K562 (cell line): ENCODE measurements around the gene RHPN2. TPM values are rescaled to one million over a fixed set of nuclear protein-coding genes. Genes with fewer than 3 reads are reported as not detected.

Experiments
- CREM ChIP-seq: IDR thresholded peaks from 2 replicates; pipeline ENCODE4 v1.6.1; 2014; ENCODE audit warnings: antibody characterized with exemption, low read depth
- ERF ChIP-seq: fragments of 450-650 bp; formaldehyde crosslinking; IDR thresholded peaks from 2 replicates; pipeline ENCODE4 v1.4.0; 2020; ENCODE audit warnings: mild to moderate bottlenecking, mixed read lengths
- GATAD2B ChIP-seq: fragments of 450-650 bp; IDR thresholded peaks from 2 replicates; pipeline ENCODE4 v1.6.1; 2017; ENCODE audit warnings: mild to moderate bottlenecking, borderline replicate concordance
- HNRNPLL ChIP-seq: fragments of 200-400 bp; formaldehyde crosslinking; IDR thresholded peaks from 2 replicates; pipeline ENCODE4 v1.6.1; 2017; ENCODE audit warnings: low read length, low read depth, mild to moderate bottlenecking; ENCODE audit not compliant: poor library complexity, severe bottlenecking
- KDM1A ChIP-seq, 2 experiments: fragments of 450-650 bp; IDR thresholded peaks; 2 replicates each; pipeline ENCODE4 v1.6.1; 2016; ENCODE audit warnings: mild to moderate bottlenecking in 2 of 2
- MAFG ChIP-seq: fragments of 450-650 bp; conservative IDR thresholded peaks from 2 replicates; pipeline ENCODE4 v1.6.1; 2016; ENCODE audit warnings: missing genetic modification characterization, missing compliant biosample characterization
- NEUROD1 ChIP-seq: fragments of 150-350 bp; IDR thresholded peaks from 2 replicates; pipeline ENCODE4 v1.6.1; 2014; ENCODE audit warnings: borderline replicate concordance, low read length, low read depth; ENCODE audit not compliant: partially characterized antibody
- NRF1 ChIP-seq, 2 experiments: fragments of 450-650 bp; IDR thresholded peaks in 1 of 2; conservative IDR thresholded peaks in 1 of 2; 2 replicates each; pipeline ENCODE4 v1.6.1; 2014; ENCODE audit warnings: mild to moderate bottlenecking in 2 of 2
- POLR3A ChIP-seq: IDR thresholded peaks from 2 replicates; pipeline ENCODE4 v1.6.1; 2011; ENCODE audit warnings: borderline replicate concordance, mild to moderate bottlenecking, moderate library complexity; ENCODE audit not compliant: insufficient read length, insufficient read depth; ENCODE audit errors: extremely low read depth
- RFX5 ChIP-seq: IDR thresholded peaks from 2 replicates; pipeline ENCODE4 v1.6.1; 2011; ENCODE audit warnings: low read depth, mild to moderate bottlenecking, improper control_type of control experiment, low read length
- SMARCE1 ChIP-seq: fragments of 450-650 bp; IDR thresholded peaks from 2 replicates; pipeline ENCODE4 v1.7.1; 2016; ENCODE audit warnings: mild to moderate bottlenecking
- TEAD1 ChIP-seq, 2 experiments: fragments of 450-650 bp in 1 of 2; sonication (generic) in 1 of 2; formaldehyde crosslinking; IDR thresholded peaks; 2 replicates each; pipeline versions ENCODE4 v1.4.0 to v1.8.0; 2020 to 2022; ENCODE audit warnings: mild to moderate bottlenecking in 2 of 2, missing genetic modification reagents in 1 of 2
- TFAM ChIP-seq: fragments of 250-450 bp; sonication (Bioruptor Pico); conservative IDR thresholded peaks from 2 replicates; pipeline ENCODE4 v1.5.0; 2021; ENCODE audit warnings: mild to moderate bottlenecking, moderate library complexity
- polyA plus RNA-seq, 8 experiments: library from polyadenylated mRNA; depleted of rRNA in 4 of 8; stranded (reverse) in 5 of 8; unstranded in 3 of 8; fragments of >200 nt; fragmentation: Nextera tagmentation in 2 of 8; fragmentation: Illumina TruSeq in 1 of 8; extraction: Ambion mirVana in 2 of 8; extraction: Trizol in 1 of 8; gene quantifications; 2 replicates each; pipeline versions ENCODE4 v1.2.1 to v1.2.3, GENCODE V29; 2011 to 2014; ENCODE audit warnings: inconsistent platforms in 1 of 8, missing spikeins in 1 of 8
- total RNA-seq, 7 experiments: library from RNA; depleted of rRNA in 6 of 7; stranded (reverse); fragments of >200 nt in 6 of 7; fragmentation: Illumina TruSeq in 2 of 7; extraction: Trizol in 2 of 7; gene quantifications; 2 replicates each; pipeline versions ENCODE4 v1.2.1 to v1.2.3, GENCODE V29; 2011 to 2021; ENCODE audit warnings: low replicate concordance in 1 of 7
- TF ChIP-seq, protein P1 (sequence below): fragments of 200-800 bp; sonication (Bioruptor generic); IDR thresholded peaks from 2 replicates; pipeline ENCODE4 v1.6.1; 2017; ENCODE audit warnings: missing genetic modification characterization, missing compliant biosample characterization
- TF ChIP-seq, protein P2 (sequence below), 2 experiments: fragments of 200-800 bp in 1 of 2; sonication (Bioruptor generic) in 1 of 2; sonication (generic) in 1 of 2; formaldehyde crosslinking in 1 of 2; IDR thresholded peaks in 1 of 2; conservative IDR thresholded peaks in 1 of 2; 2 replicates each; pipeline versions ENCODE4 v1.5.0 to v1.6.1; 2016 to 2020; ENCODE audit warnings: missing compliant biosample characterization in 1 of 2, missing genetic modification characterization in 1 of 2, missing genetic modification reagents in 1 of 2
- TF ChIP-seq, protein P3 (sequence below): sonication (generic); formaldehyde crosslinking; IDR thresholded peaks from 2 replicates; pipeline ENCODE4 v1.8.1; 2023; ENCODE audit warnings: mild to moderate bottlenecking, missing genetic modification reagents

The RHPN2 gene
- total and polyA plus RNA-seq, 9 of the 15 experiments (the other 6 are each of a cell fraction or from before 2014, with no cell fraction given), result 0.63 to 9.9 (median 3.2) TPM

DNA sequence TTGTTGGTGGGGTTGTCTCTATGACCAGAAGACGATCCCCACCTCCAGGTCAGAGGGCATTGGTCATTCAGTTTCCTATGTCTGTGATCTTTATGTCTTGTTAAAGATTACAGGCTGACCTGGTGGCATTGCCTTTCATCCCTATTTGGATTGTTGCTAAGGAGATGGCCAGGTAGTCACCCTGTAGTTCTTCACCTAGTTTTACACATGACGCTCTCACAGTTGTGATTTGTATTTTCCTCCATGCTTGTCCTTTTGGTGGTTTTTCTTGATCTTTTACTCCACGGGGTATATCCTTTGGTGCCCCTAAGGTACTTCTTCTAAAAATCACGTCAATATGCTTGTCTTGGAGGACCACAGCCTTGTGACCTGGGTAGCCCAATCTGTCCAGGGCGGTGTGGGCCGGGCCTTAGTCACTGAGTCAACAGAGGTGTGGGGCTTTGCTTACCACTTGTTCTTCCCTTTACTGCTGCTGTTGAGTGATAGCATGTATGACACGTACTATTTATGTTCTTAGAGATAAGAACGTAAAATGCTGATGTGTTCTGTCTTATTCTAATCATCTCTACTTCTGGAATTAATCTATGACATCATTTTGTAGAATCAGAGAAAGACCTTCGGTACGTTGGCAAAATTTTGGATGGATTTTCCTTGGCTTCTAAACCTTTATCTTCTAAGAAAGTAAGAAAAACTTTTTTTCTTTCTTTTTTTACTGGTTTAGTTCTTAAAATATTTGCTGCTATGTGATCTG, 36.4 kb upstream of the RHPN2 start (continued):
- TF ChIP-seq POLR3A (no peak), RFX5 (no peak), SMARCE1 (peak; percentile 98), CREM (peak; percentile 87), HNRNPLL (no peak), GATAD2B (peak; percentile 77; the same call in 1 of the 2 replicates), TEAD1 (CRISPR knock-in tag; IDR thresholded peaks at IDR 0.05) (peak in 1 of 2 experiments; percentile 40; a peak in 1 of 4 replicates), MAFG (tag) (peak; percentile 80), ERF (no peak), KDM1A (IDR thresholded peaks at IDR 0.05) (peak; percentile 99), TFAM (CRISPR knock-in tag) (no peak), NEUROD1 (peak; percentile 80), NRF1 (conservative IDR thresholded peaks at IDR 0.05 in 1 of 2, IDR thresholded peaks at IDR 0.05 in 1 of 2) (0 out of 4 replicates have a peak, but pooled peaks of 1 of the 2 experiments have one; percentile 26)
- TF ChIP-seq, protein P1, sequence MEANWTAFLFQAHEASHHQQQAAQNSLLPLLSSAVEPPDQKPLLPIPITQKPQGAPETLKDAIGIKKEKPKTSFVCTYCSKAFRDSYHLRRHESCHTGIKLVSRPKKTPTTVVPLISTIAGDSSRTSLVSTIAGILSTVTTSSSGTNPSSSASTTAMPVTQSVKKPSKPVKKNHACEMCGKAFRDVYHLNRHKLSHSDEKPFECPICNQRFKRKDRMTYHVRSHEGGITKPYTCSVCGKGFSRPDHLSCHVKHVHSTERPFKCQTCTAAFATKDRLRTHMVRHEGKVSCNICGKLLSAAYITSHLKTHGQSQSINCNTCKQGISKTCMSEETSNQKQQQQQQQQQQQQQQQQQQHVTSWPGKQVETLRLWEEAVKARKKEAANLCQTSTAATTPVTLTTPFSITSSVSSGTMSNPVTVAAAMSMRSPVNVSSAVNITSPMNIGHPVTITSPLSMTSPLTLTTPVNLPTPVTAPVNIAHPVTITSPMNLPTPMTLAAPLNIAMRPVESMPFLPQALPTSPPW (CRISPR knock-in tag), result peak; percentile 55
- TF ChIP-seq, protein P2, sequence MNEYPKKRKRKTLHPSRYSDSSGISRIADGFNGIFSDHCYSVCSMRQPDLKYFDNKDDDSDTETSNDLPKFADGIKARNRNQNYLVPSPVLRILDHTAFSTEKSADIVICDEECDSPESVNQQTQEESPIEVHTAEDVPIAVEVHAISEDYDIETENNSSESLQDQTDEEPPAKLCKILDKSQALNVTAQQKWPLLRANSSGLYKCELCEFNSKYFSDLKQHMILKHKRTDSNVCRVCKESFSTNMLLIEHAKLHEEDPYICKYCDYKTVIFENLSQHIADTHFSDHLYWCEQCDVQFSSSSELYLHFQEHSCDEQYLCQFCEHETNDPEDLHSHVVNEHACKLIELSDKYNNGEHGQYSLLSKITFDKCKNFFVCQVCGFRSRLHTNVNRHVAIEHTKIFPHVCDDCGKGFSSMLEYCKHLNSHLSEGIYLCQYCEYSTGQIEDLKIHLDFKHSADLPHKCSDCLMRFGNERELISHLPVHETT (CRISPR knock-in tag; conservative IDR thresholded peaks at IDR 0.05 in 1 of 2, IDR thresholded peaks at IDR 0.05 in 1 of 2), result peak in 1 of 2 experiments; percentile 54; a peak in 1 of 4 replicates
- TF ChIP-seq, protein P3, sequence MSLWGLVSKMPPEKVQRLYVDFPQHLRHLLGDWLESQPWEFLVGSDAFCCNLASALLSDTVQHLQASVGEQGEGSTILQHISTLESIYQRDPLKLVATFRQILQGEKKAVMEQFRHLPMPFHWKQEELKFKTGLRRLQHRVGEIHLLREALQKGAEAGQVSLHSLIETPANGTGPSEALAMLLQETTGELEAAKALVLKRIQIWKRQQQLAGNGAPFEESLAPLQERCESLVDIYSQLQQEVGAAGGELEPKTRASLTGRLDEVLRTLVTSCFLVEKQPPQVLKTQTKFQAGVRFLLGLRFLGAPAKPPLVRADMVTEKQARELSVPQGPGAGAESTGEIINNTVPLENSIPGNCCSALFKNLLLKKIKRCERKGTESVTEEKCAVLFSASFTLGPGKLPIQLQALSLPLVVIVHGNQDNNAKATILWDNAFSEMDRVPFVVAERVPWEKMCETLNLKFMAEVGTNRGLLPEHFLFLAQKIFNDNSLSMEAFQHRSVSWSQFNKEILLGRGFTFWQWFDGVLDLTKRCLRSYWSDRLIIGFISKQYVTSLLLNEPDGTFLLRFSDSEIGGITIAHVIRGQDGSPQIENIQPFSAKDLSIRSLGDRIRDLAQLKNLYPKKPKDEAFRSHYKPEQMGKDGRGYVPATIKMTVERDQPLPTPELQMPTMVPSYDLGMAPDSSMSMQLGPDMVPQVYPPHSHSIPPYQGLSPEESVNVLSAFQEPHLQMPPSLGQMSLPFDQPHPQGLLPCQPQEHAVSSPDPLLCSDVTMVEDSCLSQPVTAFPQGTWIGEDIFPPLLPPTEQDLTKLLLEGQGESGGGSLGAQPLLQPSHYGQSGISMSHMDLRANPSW, result no peak
